Activated T-cell treated with anti-CD3 and anti-CD28 coated beads, Interleukin-2, amount 50 U/mL, for 72 hours (primary cell): ENCODE results near the gene FSTL1. TPM values are rescaled to one million over a fixed set of nuclear protein-coding genes. Genes with fewer than 3 reads are reported as not detected.

Source experiments
- ATAC-seq, 2 donors: fragments of 150-1000 bp; cut with Tn5 transposase; replicated peaks in 1 of 2; 2 replicates each; pipeline ENCODE4 v1.10.0; 2021; ENCODE audit warnings: moderate library complexity in 2 of 2, mild to moderate bottlenecking in 1 of 2
- DNase-seq, 2 donors: peaks; one replicate each; pipeline ENCODE4 v3.0.0; 2021 to 2022; ENCODE audit warnings: mixed read lengths in 1 of 2
- H3K27ac Mint-ChIP-seq: one replicate; pipeline ENCODE4 v1.8.0; 2022; ENCODE audit warnings: mild to moderate bottlenecking, moderate library complexity, mixed read lengths
- H3K27me3 Mint-ChIP-seq: one replicate; pipeline ENCODE4 v1.8.0; 2022; ENCODE audit warnings: low read depth, mixed read lengths
- H3K36me3 Mint-ChIP-seq, 2 donors: one replicate each; pipeline ENCODE4 v1.8.0; 2022; ENCODE audit warnings: mixed read lengths in 2 of 2, mild to moderate bottlenecking in 1 of 2; ENCODE audit not compliant: insufficient read depth in 2 of 2
- H3K4me1 Mint-ChIP-seq: one replicate; pipeline ENCODE4 v1.8.0; 2022; ENCODE audit warnings: low read depth, mixed read lengths
- H3K4me3 Mint-ChIP-seq, 2 donors: one replicate each; pipeline ENCODE4 v1.8.0; 2022; ENCODE audit warnings: mild to moderate bottlenecking in 2 of 2, mixed read lengths in 2 of 2, moderate library complexity in 2 of 2
- H3K9me3 Mint-ChIP-seq, 2 donors: one replicate each; pipeline ENCODE4 v1.8.0; 2022; ENCODE audit warnings: mixed read lengths in 2 of 2
- total RNA-seq, 2 donors: library from RNA; stranded (reverse); gene quantifications; one replicate each; pipeline ENCODE4 v1.2.3, GENCODE V29; 2022

The FSTL1 gene
- total RNA-seq, 2 donors from 2014 or later: 1.3 to 1.7 TPM

GRCh38 chr3:120429921-120430361 is 20.9 kb downstream of the FSTL1 start:
- Mint-ChIP-seq H3K4me1 (no peaks in the 10 kb centered on the region), H3K9me3 (no peaks in the 10 kb centered on the region), H3K27me3 (peaks cover 19% of the 10 kb centered on the region), H3K27ac (no peak overlapping the region), H3K4me3 (no peak overlapping the region), H3K36me3 (no peaks in the 10 kb centered on the region)
- ATAC-seq (no peak), DNase-seq (no peak)

- H3K4me3 Mint-ChIP-seq: no peak overlapping the region
- DNase-seq: no peak
- H3K9me3 Mint-ChIP-seq: no peaks in the 10 kb centered on the region
- no peak overlapping the region for H3K27ac Mint-ChIP-seq
- ATAC-seq: no peak
- no peaks in the 10 kb centered on the region for H3K4me1 Mint-ChIP-seq
- H3K27me3 Mint-ChIP-seq: peaks cover 18% of the 10 kb centered on the region
- H3K36me3 Mint-ChIP-seq: no peaks in the 10 kb centered on the region
Observed at GRCh38 chr3:120428924-120429323, 21.9 kb downstream of the FSTL1 start.

GRCh38 chr3:120427201-120427600 is 23.6 kb downstream of the FSTL1 start:
- Mint-ChIP-seq H3K4me3 (no peak overlapping the region), H3K27ac (no peak overlapping the region), H3K4me1 (no peaks in the 10 kb centered on the region), H3K27me3 (peaks cover 11% of the 10 kb centered on the region), H3K9me3 (no peaks in the 10 kb centered on the region), H3K36me3 (no peaks in the 10 kb centered on the region)
- no peak for ATAC-seq
- no peak for DNase-seq

GRCh38 chr3:120425572-120426250 is 25.1 kb downstream of the FSTL1 start:
- ATAC-seq: no peak
- Mint-ChIP-seq H3K4me1 (no peaks in the 10 kb centered on the region), H3K4me3 (no peak overlapping the region), H3K9me3 (no peaks in the 10 kb centered on the region), H3K36me3 (no peaks in the 10 kb centered on the region), H3K27ac (no peak overlapping the region), H3K27me3 (peaks cover 11% of the 10 kb centered on the region)
- no peak for DNase-seq

GRCh38 chr3:120424976-120425570 is 25.7 kb downstream of the FSTL1 start:
- no peaks in the 10 kb centered on the region for H3K36me3 Mint-ChIP-seq
- H3K4me1 Mint-ChIP-seq: no peaks in the 10 kb centered on the region
- H3K27ac Mint-ChIP-seq: no peak overlapping the region
- DNase-seq: no peak
- no peak for ATAC-seq
- peaks cover 11% of the 10 kb centered on the region for H3K27me3 Mint-ChIP-seq
- no peak overlapping the region for H3K4me3 Mint-ChIP-seq
- no peaks in the 10 kb centered on the region for H3K9me3 Mint-ChIP-seq

GRCh38 chr3:120424506-120424905 is 26.3 kb downstream of the FSTL1 start:
- H3K9me3 Mint-ChIP-seq: no peaks in the 10 kb centered on the region
- no peak overlapping the region for H3K4me3 Mint-ChIP-seq
- no peak overlapping the region for H3K27ac Mint-ChIP-seq
- no peaks in the 10 kb centered on the region for H3K36me3 Mint-ChIP-seq
- peaks cover 11% of the 10 kb centered on the region for H3K27me3 Mint-ChIP-seq
- no peaks in the 10 kb centered on the region for H3K4me1 Mint-ChIP-seq
- ATAC-seq (no peak), DNase-seq (no peak)

- Mint-ChIP-seq H3K27me3 (peaks cover 11% of the 10 kb centered on the region), H3K27ac (no peak overlapping the region), H3K4me3 (no peak overlapping the region), H3K9me3 (no peaks in the 10 kb centered on the region), H3K4me1 (peaks cover 7% of the 10 kb centered on the region), H3K36me3 (no peaks in the 10 kb centered on the region)
- DNase-seq (no peak), ATAC-seq (no peak)
Observed at GRCh38 chr3:120423432-120423831, 27.4 kb downstream of the FSTL1 start.

- no peak overlapping the region for H3K4me3 Mint-ChIP-seq
- DNase-seq (no peak), ATAC-seq (no peak)
- H3K9me3 Mint-ChIP-seq: no peaks in the 10 kb centered on the region
- H3K27me3 Mint-ChIP-seq: peaks cover 5% of the 10 kb centered on the region
- H3K27ac Mint-ChIP-seq: no peak overlapping the region
- no peaks in the 10 kb centered on the region for H3K36me3 Mint-ChIP-seq
- H3K4me1 Mint-ChIP-seq: peaks cover 18% of the 10 kb centered on the region
Observed at GRCh38 chr3:120421926-120422325, 28.9 kb downstream of the FSTL1 start.

- peaks cover 20% of the 10 kb centered on the region for H3K4me1 Mint-ChIP-seq
- no peaks in the 10 kb centered on the region for H3K9me3 Mint-ChIP-seq
- H3K27ac Mint-ChIP-seq: no peak overlapping the region
- H3K4me3 Mint-ChIP-seq: no peak overlapping the region
- ATAC-seq (no peak), DNase-seq (no peak)
- H3K27me3 Mint-ChIP-seq: peaks cover 4% of the 10 kb centered on the region
- H3K36me3 Mint-ChIP-seq: no peaks in the 10 kb centered on the region
Observed at GRCh38 chr3:120420928-120421551, 29.8 kb downstream of the FSTL1 start.

GRCh38 chr3:120420360-120420759 is 30.4 kb downstream of the FSTL1 start:
- Mint-ChIP-seq H3K4me3 (no peak overlapping the region), H3K9me3 (no peaks in the 10 kb centered on the region), H3K36me3 (no peaks in the 10 kb centered on the region), H3K27me3 (peaks cover 6% of the 10 kb centered on the region), H3K4me1 (peaks cover 20% of the 10 kb centered on the region), H3K27ac (no peak overlapping the region)
- ATAC-seq (no peak), DNase-seq (no peak)

- Mint-ChIP-seq H3K27me3 (peaks cover 6% of the 10 kb centered on the region), H3K4me1 (peaks cover 20% of the 10 kb centered on the region), H3K36me3 (no peaks in the 10 kb centered on the region), H3K27ac (no peak overlapping the region), H3K4me3 (no peak overlapping the region), H3K9me3 (no peaks in the 10 kb centered on the region)
- ATAC-seq: no peak
- DNase-seq: no peak
Observed at GRCh38 chr3:120419797-120420196, 31.0 kb downstream of the FSTL1 start.

- H3K9me3 Mint-ChIP-seq: no peaks in the 10 kb centered on the region
- H3K27me3 Mint-ChIP-seq: peaks cover 6% of the 10 kb centered on the region
- peaks cover 20% of the 10 kb centered on the region for H3K4me1 Mint-ChIP-seq
- peak; percentile 62 to 65 for ATAC-seq
- no peak overlapping the region for H3K27ac Mint-ChIP-seq
- peak; percentile 15 to 25 for DNase-seq
- no peak overlapping the region for H3K4me3 Mint-ChIP-seq
- H3K36me3 Mint-ChIP-seq: no peaks in the 10 kb centered on the region
Observed at GRCh38 chr3:120418866-120419490, 31.8 kb downstream of the FSTL1 start.

- no peak for ATAC-seq
- peak overlapping the region in 1 of 2 donors; percentile 41 for H3K4me3 Mint-ChIP-seq
Observed at GRCh38 chr3:120418446-120418845, 32.3 kb downstream of the FSTL1 start.

More at GRCh38 chr3:120418446-120418845, 32.3 kb downstream of the FSTL1 start:
- no peaks in the 10 kb centered on the region for H3K9me3 Mint-ChIP-seq
- no peak for DNase-seq
- H3K4me1 Mint-ChIP-seq: peaks cover 20% of the 10 kb centered on the region
- no peak overlapping the region for H3K27ac Mint-ChIP-seq
- H3K27me3 Mint-ChIP-seq: peaks cover 6% of the 10 kb centered on the region
- H3K36me3 Mint-ChIP-seq: no peaks in the 10 kb centered on the region
